WI38 (cell line): Measurements from ENCODE around the gene SLC34A3.

Experiments used
- H3K4me3 ChIP-seq: 2 replicates; pipeline ENCODE4 v1.5.1; 2011; ENCODE audit warnings: low read depth, mild to moderate bottlenecking, control low read depth, low read length
- CTCF ChIP-seq: IDR thresholded peaks from 2 replicates; pipeline ENCODE4 v1.5.1; 2012; ENCODE audit warnings: low read depth, mild to moderate bottlenecking, control low read depth, low read length

The SLC34A3 gene

GRCh38 chr9:137187386-137187785 is 43.3 kb upstream of the SLC34A3 start:
- TF ChIP-seq CTCF: no peak
- peak overlapping the region; percentile 82 for H3K4me3 ChIP-seq

GRCh38 chr9:137188086-137188489 is 42.6 kb upstream of the SLC34A3 start:
- TF ChIP-seq CTCF: no peak
- peak overlapping the region; percentile 82 for H3K4me3 ChIP-seq

- peak; percentile 47; the same call in 1 of the 2 replicates for TF ChIP-seq CTCF
These were observed 42.0 kb upstream of the SLC34A3 start, which contains the start of the genes ANAPC2 and SSNA1 for GRCh38 chr9:137188490-137189296. Gene ANAPC2, minus strand, starts transcription at chr9:137188560. Its CDS starts 28 bp downstream, at chr9:137188532. Gene SSNA1, plus strand, starts transcription at chr9:137188676. Its CDS starts 51 bp downstream, at chr9:137188727.

GRCh38 chr9:137189297-137190295 is 41.1 kb upstream of the SLC34A3 start:
- H3K4me3 ChIP-seq: peak overlapping the region; percentile 82
- TF ChIP-seq CTCF: no peak

More at GRCh38 chr9:137188490-137189296, 42.0 kb upstream of the SLC34A3 start, which contains the start of the genes ANAPC2 and SSNA1:
- H3K4me3 ChIP-seq: peak within 1 kb of the TSS; percentile 82

- H3K4me3 ChIP-seq: no peak overlapping the region
- no peak for TF ChIP-seq CTCF
These were observed 40.3 kb upstream of the SLC34A3 start for GRCh38 chr9:137190315-137190856.

GRCh38 chr9:137191245-137191644 is 39.5 kb upstream of the SLC34A3 start:
- H3K4me3 ChIP-seq: no peak overlapping the region
- TF ChIP-seq CTCF: no peak
